ENCODE data around the gene KIF7.

The KIF7 gene

DNA sequence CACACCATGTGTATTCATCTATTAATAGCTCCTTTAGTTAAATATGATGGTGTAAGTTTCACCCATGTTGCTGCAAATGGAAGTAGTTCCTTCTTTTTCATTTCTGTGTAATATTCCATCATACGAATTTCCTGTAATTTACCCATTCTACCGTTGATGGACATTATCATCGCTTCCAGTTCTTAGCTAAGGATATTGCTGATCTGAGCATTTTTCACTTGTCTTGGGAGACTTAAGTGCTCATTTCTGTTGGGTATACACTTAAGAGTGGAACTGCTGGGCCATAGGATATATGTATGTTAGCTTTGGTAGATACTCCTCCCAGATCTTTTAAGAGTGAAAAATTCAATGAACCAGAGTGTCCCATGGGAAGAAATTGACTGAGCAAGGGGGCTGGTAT, 12.9 kb upstream of the KIF7 start:
- DNase-seq = no peak

- DNase-seq = no peak
Measured at GRCh38 chr15:89667706-89667960, 12.4 kb upstream of the KIF7 start.

DNA sequence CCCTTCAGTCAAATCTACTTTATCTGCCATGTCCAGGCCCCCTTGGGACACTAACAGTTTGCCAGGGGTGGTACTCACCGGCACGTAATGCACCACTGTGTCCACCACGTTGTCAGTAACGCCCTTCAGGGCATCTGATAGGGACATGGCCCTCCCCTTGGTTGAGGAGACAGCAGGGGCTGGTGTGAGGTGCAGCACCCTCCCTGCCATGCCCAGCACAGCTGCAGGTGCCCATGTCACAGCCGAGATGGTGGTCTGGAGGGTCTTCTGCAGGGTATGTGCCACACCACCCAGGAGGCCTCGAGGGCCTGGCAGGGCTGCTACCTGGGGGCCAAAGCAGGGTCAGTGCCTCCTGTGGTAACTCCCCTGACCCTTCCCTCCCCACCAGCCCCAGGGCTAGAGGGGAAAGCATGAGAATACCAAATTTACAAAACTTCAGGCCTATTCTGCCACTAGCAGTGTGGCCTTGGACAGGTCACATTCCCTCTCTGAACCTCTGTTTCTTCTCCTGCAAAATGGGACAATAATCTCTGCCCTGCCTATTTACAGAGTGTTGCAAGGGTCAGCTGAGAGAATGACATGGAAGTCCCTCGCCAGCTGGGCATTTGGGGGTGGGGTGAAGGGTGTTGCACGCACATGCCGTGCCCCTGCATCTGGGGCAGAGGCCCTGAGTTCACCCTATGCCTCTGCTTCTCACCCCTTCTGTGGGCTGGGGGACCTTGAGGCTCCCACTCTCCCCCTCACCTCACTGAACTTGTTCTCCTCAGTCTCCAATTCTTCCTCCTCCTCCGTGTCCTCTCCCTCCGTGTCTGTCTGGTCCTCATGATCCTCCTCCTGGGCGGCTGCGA, 11.8 kb upstream of the KIF7 start:
- DNase-seq = no peak

DNA sequence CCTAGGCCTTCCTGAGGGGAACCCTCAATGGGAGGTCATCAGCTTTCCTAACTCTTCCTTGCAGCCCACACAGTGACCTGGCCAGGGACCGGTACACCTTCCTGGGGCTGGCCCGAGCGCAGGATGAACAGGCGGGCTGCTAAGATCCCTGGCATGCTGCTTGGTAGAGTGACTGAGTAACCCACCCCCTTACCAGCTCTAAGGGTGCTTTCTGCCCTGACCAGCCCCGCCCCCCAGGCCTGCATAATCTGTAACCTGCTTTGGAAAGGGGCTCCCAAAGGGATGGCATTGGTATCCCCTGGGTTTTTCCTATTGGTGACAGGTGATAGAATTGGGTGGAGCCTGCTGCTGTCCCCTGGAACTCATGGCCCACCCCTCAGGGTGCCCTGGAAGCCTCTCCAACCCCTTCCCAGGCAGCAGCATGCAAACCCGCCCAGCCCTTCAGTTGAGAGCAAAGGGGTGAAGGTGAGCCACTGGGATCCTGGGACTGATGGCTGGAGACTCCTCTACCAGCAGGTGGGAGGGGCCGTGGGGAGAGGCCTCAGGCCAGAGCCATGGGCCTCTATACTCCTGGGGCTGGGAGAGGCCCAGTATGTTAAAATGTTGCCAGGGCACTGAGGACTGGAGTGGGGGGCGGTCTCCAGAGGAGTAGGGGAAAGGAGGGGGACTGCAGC, 11.1 kb upstream of the KIF7 start:
- no peak for DNase-seq

- DNase-seq = no peak
Measured at GRCh38 chr15:89665449-89666181, 10.3 kb upstream of the KIF7 start.

DNA sequence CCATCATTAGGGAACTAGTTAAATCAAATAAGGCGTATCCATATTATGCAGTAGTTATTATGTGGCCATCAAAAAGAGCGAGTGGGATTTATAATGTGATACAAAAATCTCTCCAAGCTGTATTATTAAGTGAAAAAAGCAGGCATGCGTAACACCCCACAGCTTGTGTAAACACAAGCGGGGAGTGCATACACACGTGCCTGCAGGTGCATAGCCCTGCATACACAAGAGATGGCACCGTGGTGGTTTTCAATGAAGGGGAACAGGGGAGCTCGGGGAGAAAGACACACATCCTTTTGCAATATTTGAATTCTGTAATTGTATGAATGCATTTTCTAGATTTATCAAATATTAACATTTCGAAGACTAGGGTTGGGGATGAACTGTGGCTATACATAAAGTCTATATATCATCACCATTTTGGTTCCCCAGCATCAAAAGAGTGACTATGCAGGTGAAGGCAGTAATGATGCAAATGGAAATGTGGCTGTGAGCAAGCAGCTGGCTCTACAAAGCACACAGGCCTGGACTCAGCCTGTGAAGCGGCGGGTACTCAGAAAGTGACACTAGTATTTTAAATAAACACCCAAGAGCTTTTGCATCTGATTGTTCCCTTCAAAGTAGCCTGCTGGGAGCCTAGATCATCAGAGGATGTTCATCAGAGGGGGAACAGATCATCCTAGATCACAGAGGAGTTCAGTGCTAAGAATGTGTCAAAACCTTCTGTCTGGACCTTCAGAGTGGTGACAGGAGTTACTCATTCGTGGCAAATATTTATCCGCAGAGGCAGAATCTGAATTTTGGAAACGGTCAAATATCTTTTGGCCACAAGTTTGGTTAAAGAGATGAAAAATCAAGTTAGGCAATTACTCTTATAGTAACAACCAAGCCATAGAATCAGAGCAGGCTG, 9.4 kb upstream of the KIF7 start:
- no peak for DNase-seq

DNA sequence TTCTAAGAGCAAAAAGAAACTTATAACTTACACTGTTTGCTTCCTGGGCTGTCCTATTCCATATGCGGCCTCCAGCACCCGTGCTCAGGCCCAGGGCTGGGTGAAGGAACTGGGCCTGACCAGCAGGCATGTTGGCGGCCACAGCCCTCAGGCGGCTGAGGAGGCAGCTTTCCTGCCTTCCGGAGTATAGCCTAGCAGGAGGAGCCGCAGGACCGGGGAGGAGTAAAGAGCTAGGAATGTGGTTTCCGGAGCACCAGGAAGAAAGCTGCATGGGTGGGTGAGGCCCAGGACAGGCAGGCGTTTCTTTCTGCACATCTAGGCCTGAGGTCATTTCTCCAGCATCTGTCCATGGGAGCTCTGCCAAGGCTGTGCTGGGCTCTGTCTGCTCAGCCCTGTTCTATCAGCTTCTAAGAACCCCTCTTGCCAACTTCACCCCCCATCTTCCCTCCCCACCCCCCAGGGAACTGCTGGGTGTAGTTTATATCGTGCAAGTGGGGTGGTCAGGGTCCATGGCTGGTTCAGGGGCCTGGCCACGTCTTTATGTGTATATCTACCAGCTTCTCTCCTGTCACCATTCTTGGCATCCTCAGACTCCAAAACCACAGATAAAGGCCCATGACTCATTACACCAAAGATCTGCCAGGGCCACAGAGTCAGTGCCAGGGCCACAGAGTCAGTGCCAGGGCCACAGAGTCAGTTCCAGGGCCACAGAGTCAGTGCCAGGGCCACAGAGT, 7.8 kb upstream of the KIF7 start:
- no peak for DNase-seq

DNA sequence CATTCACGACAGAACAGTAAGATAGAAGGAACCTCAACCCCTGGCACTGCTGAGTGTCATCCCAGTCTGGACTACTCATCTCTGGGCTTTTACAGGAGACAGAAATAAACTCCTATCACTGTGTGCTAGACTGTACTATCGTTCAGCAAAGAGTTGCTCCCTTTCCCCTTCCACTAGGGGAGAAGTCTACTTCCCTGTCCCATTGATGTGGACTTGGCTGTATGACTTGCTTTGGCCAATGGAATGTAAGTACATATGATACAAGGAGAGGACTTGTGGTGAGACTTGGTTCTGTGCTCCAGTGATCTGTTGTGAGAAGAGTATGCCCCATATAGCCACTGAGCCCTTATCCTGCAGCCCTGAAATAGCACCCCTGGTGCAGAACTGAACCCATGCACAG, 5.3 kb upstream of the KIF7 start:
- DNase-seq = no peak

DNA sequence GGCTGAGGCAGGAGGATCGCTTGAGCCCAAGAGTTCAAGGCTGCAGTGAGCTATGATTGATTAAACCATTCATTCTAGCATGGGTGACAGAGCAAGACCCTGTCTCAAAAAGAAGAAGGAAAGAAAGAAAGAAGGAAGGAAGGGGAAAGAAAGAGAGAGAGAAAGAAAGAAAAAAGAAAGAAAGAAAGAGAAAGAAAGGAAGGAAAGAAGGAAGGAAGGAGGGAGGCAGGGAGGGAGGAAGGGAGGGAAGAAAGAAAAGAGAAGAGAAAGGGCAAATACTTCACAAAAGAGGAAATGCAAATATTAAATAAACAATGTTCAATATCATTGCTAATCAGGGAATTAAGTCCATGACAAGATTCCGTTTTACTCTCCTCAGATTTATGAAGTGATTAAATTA, 4.0 kb upstream of the KIF7 start:
- no peak for DNase-seq

- DNase-seq = no peak
Measured at GRCh38 chr15:89657686-89658200, 2.5 kb upstream of the KIF7 start.

DNA sequence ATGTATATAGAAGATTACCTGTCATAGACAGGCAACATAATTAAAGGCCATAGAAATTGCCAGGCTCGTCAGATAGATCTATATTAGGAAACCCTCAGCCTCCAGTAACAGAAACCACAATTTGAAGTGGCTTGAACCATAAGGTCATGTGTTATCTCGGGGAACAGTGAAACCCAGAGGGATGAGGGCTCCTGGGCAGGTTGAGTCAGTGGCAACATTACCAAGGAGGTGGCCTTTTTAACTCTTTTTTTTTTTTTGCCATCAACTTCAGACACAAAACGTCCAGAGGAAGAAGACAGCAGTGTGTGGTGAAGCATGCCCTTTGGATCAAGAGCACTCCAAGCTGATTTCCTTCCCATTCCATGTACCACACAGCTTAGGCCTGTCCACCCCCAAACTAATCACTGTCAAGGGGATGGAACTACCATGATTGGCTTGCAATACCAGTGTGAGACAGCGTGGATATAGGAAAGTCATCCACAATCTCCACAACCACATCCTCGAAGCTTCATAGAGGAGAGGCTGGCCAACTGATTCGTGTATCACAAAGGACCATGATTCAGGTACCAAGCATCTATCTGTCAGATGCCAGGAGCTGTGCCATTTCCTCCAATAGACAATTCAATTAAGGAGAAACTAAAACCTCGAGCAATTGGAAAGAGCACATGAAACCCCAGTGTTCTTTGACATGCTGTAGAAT, 999 bp upstream of the KIF7 start:
- no peak for DNase-seq

DNA sequence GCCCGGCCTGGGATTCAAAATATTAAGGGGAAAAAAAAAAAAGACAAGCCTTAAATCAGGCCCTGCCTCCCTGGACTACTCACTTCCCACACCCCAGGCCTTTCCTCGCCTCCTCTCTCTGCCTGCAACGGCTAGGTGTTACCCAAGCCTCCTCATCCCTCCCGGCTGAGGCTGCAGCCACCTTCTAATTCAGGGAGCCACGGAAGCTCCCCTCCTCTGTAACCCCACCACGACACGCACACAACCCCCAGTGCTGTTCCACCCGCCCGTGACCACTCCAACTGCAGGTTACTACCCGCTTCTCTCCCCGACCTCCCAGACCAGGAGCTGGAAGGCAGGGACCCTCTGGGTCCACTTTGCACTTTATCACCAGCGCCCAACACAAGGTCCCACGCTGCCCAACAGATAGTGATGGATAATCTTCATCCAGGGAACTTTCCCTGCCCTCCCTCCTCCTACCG, 936 bp downstream of the KIF7 start:
- DNase-seq = no peak

DNA sequence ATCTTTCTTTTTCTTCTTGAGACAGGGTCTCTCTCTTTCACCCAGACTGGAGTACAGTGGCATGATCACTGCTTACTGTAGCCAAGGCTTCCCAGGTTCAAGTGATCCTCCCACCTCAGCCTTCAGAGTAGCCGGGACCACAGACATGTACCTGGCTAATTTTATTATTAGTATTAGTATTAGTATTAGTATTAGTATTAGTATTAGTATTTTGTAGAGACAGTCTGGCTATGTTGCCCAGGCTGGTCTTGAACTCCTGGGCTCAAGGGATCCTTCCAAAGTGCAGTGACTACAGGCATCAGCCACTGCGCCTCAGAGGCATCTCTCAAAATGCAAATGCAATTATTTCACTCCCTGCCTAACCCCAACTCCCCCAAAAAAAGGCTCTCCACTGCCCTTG, 1.7 kb downstream of the KIF7 start:
- DNase-seq = no peak

- DNase-seq = no peak
Measured at GRCh38 chr15:89652666-89653065, 2.6 kb downstream of the KIF7 start.

- no peak for DNase-seq
Measured at GRCh38 chr15:89652131-89652530, 3.1 kb downstream of the KIF7 start.

GRCh38 chr15:89649716-89650115, 5.6 kb downstream of the KIF7 start:
- no peak for DNase-seq

GRCh38 chr15:89649013-89649625, 6.1 kb downstream of the KIF7 start:
- no peak for DNase-seq

DNA sequence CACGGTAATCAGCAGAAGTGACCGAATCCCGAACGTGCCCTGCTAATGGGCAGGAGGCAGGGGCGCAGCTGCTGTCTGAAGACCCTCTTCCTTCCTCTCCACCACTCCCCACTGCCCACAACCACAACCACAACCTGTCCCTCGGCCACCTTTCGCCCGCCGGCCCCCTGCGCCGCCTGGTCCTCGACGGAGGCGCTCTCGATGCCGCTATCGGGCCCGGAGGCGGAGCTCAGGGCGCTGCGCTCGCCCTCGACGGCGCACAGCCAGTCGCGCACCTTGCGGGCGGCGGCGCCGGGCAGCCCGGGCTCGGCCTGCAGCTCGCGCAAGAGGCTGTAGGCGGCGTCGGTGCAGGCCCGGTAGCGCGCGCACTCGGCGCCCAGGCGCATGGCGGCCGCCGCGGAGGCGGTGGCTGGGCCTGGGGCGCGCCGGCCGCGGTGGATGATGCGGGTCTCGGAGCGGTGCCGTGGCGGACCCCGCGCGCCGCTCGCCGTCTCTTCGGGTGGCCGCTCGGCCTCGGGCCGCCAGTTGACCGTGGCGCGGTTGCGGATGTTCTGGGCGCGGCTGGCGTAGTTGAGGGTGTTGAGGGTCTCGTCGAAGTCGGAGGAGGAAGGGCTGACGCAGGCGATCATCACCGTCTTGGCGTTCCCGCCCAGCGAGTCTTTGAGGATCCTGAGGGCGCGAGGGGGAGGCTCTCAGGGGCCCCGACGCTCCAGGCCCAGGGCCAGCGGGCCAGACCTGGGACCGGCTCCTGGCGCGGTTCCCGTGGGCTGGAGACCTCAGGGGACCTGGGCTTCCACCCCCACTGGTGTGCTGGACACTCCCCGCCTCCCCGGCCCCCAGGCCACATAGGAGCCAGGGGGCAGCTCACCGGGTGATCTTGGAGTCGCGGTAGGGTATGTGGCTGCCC, 6.9 kb downstream of the KIF7 start:
- DNase-seq = no peak

GRCh38 chr15:89647191-89647851, 7.9 kb downstream of the KIF7 start:
- DNase-seq = peak; percentile 10
